ENCODE results near the gene HDLBP.
"Not testable (repeated sequence)": the region's sequence is repeated elsewhere in the genome, so short reads cannot be mapped to it uniquely, and the experiment has no call there.

HDLBP gene

GRCh38 chr2:241207641-241208040 is 107.8 kb downstream of the HDLBP start:
- no peak for DNase-seq

- no peak for DNase-seq
Measured at GRCh38 chr2:241207151-241207550, 108.3 kb downstream of the HDLBP start.

GRCh38 chr2:241205086-241205485 is 110.4 kb downstream of the HDLBP start:
- no peak for DNase-seq

DNA sequence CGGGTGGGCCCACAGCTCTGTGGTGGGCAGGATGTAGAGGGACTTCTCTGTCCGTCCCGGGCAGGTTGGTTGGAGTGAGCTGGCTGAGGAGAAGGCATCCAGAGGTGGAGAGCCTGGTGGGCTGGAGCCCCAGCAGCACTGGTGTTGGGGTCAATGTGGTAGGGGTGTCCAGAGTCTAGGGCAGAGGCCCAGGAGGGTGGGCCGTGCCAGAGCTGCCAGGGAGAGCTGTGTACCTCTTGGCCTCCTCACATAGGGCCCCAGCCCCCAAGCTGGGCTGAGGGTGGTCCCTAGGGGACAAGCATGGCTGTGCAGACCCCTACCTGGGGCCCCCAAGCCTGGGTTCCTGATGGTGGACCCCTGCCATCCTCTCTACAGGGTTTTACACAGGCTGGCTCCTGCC is 111.0 kb downstream of the HDLBP start:
- no peak for DNase-seq

- no peak for DNase-seq
Measured at GRCh38 chr2:241204010-241204384, 111.5 kb downstream of the HDLBP start.

- no peak for DNase-seq
Measured at GRCh38 chr2:241203218-241204009, 112.1 kb downstream of the HDLBP start.

GRCh38 chr2:241202681-241203080 is 112.8 kb downstream of the HDLBP start:
- DNase-seq = no peak

- DNase-seq = no peak
Measured at GRCh38 chr2:241202268-241202585, 113.2 kb downstream of the HDLBP start.

GRCh38 chr2:241201445-241202267 is 113.8 kb downstream of the HDLBP start:
- DNase-seq = no peak

- no peak for DNase-seq
Measured at GRCh38 chr2:241200822-241201395, 114.6 kb downstream of the HDLBP start.

DNA sequence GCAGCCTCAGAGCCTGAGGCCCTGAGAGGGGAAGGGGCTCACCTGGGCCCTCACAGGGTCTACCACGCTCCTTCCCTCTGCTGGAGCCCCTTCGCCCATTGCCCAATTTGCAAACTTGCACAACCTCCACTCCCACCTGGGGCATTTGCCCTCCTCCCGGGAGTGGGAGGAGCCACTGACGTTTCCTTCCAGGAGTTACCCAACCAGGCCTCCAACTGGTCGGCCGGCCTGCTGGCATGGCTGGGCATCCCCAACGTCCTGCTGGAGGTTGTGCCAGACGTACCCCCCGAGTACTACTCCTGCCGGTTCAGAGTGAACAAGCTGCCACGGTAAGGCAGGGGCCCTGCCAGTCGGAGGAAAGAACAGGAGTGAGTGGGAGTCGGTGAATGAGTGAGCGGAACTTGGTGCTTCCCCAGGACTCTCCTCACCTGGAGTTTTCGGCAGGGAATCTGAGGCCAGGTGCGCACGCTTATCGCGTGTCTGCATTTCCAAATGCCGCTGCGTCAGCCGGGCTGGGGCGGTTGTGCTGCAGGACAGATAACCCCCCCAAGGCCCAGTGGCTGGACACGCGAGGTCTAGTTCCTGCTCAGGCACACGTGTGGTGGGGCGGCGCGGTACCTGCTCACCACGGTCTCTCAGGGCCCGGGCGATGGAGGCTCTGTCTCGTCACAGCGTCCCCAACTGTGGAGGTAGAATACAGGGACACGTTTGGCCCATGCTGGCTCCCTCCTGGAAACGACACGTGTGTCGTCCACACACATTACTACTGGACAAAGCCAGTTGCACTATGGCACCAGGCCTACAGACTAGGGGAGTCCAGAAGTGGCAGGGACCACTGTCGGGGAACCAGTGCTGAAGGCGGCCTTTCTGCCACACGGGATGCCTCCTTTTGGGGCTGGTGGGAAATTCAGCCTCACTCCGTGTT is 115.3 kb downstream of the HDLBP start:
- DNase-seq = no peak

GRCh38 chr2:241199286-241199685 is 116.2 kb downstream of the HDLBP start:
- DNase-seq = no peak

DNA sequence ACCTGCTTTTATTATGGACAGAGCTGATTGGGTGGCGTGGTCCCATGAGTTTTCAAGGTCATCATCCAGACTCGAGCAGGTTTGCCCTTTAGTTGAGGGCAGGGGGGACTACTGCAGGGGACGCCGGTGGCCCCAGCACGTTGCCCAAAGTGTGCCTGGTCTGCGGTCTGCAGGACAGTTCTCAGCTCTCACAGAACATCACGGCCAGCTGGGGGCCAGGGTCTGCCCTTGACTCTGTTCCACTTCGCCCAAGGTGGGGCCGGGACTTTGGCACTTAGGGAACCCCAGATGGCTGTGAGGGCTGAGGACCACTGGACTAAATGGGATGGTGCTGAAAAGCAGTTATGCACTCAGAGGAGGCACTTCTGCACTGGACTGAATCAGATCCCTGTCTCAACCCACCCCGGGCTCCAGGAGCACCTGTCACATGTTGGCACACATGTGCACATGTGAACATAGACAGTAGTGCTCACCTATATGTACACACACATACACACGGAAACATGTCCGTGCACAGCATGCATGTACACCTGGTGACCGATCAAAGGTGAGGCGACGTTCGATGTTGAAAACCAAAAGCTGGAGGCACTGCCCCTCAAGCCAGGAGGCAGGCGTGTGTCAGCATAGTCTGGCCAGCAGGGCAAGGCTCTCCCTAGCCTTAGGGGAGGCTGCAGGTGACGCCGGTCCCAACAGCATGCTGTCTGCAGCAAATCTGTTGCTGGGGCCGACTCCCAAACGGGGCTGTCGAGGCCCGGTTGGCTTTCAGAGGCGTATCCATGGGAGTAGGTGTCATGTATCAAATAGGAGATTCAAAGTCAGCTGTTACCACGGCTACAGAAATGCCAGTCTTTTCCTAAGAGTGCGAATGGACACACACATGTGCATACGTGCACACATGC is 116.8 kb downstream of the HDLBP start:
- no peak for DNase-seq

DNA sequence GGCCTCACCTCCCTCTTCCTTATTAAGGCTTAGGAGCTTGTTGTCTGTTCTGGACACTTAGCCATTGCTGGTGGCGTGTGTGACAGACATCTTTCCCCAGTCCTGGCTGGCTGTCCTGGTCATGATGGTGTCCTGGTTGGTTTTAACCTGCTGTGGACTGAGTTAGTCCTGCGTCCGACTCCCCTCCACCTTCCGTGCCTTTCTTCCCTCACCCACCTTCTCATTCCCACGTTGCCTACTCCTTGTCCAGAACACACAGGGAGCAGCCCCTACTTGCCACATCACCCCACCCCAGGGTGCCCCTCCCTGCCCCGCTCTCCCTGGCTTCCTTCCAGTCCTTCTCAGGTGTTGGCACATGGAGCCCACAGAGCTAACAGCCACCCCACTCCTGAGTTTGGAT is 117.5 kb downstream of the HDLBP start:
- no peak for DNase-seq

GRCh38 chr2:241197246-241197645 is 118.2 kb downstream of the HDLBP start:
- not testable (repeated sequence) for DNase-seq

- no peak for DNase-seq
Measured at GRCh38 chr2:241195506-241196130, 119.9 kb downstream of the HDLBP start.

DNA sequence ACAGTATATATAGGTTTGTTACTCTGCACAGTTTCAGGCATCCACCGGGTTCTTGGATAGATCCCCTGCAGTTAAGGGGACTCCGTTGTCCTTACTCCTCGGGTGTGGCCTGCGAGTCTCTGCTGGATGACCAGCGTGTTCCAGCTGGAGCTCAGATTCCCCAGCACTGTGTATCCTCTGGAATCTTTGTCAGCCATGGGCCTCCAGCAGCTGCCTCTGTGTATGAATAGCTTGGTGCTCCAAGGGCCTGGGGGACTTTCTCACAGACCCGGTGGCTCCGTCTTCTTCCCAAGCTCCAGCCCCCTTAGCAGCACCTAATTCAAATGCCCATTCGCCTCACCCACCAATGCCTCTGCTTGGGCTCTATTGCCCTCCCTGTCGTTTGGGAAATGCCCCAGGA is 120.7 kb downstream of the HDLBP start:
- DNase-seq = no peak

DNA sequence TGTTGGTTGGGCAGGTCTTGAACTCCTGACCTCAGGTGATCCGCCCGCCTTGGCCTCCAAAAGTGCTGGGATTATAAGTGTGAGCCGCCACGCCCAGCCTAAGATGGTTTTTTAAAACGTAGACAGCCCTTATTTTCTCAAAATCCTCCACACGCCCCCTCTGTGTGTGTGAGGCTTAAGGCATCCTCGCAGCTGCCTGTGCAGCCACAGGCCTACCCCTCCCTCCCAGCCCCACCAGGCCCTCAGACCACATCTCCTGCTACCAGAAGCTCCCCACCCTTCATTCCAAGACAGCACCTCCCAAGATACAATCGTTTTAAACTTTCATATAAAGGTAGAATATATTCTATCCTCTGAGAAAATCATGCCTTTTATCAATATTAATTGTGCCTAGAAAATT is 122.2 kb downstream of the HDLBP start:
- DNase-seq = no peak

DNA sequence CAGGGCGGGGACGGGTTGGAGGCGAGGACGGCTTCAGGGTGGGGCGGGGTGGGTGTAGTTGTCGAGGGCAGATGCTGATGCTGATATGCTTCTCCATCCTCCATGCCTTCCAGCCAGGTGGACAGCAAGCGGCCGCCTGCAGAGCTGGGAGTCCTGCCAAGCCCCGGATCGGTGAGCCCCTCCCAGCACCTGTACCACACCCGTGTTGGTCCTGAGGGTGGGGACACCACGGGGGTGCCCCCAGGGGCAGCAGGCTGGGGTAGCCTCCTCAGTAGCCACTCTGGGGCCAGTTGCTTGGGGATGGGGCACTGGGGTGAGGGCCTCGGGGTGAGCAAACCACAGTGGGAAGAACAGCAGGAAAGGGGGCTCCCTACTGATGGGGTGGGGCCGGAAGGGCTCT is 124.4 kb downstream of the HDLBP start:
- DNase-seq = no peak

GRCh38 chr2:241190291-241190981 is 125.0 kb downstream of the HDLBP start:
- no peak for DNase-seq

DNA sequence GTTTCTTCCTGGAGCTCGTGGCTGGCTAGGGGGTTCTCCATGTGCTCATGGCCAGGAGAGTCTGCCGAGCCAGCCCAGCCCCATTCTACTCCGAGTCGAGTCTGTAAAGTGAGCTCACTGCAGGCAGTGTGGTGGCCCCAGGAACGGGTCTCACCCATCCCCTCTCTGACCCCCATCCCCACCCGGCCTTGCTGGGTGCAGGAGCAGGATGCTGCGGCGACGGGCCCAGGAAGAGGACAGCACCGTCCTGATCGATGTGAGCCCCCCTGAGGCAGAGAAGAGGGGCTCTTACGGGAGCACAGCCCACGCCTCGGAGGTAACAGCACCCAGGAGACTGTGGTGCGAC is 125.6 kb downstream of the HDLBP start:
- DNase-seq = no peak

Data from activated gamma-delta T cell (primary cell).